PC-9 (cell line): ENCODE data around the gene WDHD1.

ENCODE experiments used
- CTCF ChIP-seq: fragments of 200-600 bp; sonication (generic); conservative IDR thresholded peaks from 2 replicates; pipeline ENCODE4 v1.6.1; 2017; ENCODE audit warnings: mixed run types, antibody characterized with exemption, mild to moderate bottlenecking, moderate library complexity
- EZH2 ChIP-seq: fragments of 200-600 bp; sonication (generic); IDR thresholded peaks from 2 replicates; pipeline ENCODE4 v1.8.0; 2017; ENCODE audit warnings: antibody characterized with exemption, low read depth

- TF ChIP-seq EZH2 = no peak
- TF ChIP-seq CTCF = no peak
These were observed 127.3 kb downstream of the WDHD1 start for GRCh38 chr14:54899573-54899972.
